Pons (tissue), 1 donor: ENCODE results near the gene DNAJC30.
"Not testable (repeated sequence)": the region's sequence is repeated elsewhere in the genome, so short reads cannot be mapped to it uniquely, and the experiment has no call there.

Experiments used
- DNase-seq: peaks from one replicate; pipeline ENCODE4 v3.0.0-alpha.2; 2016; ENCODE audit warnings: low spot score

The DNAJC30 gene

DNA sequence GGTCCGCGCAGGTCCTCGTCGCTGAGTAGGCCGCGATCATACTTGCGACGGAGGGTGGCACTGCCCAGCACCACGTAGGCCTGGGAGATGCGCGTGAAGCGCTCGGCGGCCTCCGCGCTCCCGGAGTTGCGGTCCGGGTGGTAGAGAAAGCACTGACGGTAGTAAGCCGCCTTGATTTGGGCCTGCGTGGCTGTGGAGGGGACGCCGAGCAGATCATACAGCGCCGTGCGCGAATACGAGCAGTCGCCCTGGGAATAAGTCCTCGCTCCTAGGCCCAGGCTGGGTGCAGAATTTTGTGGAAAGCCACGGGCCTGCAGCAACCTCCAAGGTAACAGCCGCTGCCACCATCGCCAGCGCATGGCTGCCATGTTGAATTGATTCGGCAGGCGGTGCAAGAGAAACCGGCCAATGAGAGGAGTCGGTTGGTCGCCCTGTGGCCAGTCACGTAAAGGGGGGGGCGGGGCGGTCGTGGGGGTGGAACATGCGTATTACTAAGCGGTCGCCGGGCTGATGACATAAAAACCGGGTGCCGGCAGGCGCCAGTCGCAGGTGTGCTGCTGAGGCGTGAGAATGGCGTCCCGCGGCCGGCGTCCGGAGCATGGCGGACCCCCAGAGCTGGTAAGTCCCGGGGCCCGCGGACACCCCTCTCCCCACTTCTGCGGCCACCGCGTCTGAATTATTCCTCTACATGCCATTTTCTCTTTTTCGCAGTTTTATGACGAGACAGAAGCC, at the start of gene DNAJC30, which contains the start of gene BUD23:
Gene DNAJC30 (minus strand): TSS at position 398 of the 732 bp plus-strand sequence. CDS start 30 bp downstream, at position 368.
Gene BUD23 (plus strand): TSS at position 542 of the 732 bp plus-strand sequence. CDS start 29 bp downstream, at position 571.
- peak; percentile 94 for DNase-seq

DNA sequence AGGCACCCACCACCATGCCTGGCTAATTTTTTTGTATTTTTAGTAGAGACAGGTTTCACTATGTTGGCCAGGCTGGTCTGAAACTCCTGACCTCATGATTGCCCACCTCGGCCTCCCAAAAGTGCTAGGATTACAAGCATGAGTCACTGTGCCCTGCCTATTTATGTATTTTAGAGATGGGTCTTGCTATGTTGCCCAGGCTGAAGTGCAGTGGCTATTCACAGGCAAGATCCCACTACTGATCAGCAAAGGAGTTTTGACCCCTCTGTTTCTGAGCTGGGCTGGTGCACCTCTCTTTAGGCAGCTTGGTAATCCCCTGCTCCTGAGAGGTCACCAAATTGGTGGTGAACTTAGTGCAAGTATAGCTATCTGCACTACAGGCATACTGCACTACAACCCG, 49.1 kb upstream of the DNAJC30 start:
- DNase-seq: no peak

DNA sequence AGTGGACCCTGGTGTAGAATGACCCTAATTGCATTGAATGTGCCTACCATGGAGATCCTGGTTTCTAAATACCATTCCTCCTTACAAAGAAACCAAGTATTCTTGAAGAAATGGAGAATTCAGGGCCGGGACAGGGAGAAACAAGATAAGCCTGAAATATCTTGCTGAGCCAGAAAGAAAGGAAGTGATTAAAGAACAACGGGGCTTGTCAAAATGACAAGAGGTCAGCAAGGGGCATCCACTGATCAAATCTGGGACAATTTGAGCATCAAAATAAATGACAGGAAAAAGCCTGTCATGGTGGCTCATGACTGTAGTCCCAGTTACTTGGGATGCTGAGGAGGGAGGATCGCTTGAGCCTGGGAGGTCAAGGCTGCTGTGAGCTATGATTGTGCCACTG, 47.2 kb upstream of the DNAJC30 start:
- DNase-seq: no peak

DNA sequence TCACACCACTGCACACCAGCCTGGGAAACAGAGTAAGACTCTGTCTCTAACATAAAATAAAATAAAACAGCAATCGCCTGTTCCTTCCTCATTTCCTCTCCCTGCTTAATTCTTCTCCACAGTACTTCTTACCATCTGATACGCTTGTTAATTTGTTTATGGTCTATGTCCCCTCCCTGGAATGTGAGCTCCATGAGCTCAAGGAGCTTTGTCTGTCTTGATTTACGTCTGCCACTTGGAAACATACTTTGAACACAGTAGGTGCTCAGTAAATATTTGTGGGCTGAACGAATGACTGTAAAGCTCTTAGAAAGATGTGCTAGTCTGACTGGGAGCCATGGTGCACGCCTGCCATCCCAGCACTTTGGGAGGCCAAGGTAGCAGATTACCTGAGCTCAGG, 45.3 kb upstream of the DNAJC30 start:
- no peak for DNase-seq

DNA sequence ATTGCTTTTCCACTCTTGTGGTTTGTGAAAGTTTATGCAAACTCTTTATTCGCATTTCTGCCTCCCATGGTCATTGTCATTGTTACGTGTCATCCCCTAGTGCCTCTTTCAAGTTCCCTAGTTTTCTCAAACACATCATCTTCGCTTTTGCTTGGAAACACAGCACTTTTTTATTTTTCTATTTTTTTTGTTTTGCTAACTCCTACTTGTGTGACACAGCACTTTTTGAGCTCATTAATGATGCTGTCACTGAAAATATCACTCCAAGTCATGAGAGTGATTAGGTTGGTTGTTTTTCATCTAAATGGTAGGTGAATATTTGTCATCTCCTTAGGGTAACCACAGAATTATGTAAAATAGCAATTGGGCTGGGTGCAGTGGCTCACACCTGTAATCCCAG, 44.7 kb upstream of the DNAJC30 start:
- no peak for DNase-seq

DNA sequence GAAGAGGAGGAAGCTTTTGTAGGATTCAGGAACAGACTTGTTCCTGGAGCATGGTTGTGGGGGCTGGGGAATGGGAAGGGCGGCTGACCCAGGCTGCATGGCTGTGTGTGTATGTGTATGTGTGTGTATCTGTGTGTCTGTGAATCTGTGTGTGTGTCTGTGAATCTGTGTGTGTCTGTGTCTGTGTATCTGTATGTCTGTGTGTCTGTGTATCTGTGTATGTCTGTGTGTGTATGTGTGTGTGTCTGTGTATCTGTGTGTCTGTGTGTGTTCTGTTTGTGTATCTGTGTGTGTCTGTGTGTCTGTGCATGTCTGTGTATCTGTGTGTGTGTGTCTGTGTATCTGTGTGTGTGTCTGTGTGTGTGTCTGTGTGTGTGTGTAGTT, 42.8 kb upstream of the DNAJC30 start:
- no peak for DNase-seq

DNA sequence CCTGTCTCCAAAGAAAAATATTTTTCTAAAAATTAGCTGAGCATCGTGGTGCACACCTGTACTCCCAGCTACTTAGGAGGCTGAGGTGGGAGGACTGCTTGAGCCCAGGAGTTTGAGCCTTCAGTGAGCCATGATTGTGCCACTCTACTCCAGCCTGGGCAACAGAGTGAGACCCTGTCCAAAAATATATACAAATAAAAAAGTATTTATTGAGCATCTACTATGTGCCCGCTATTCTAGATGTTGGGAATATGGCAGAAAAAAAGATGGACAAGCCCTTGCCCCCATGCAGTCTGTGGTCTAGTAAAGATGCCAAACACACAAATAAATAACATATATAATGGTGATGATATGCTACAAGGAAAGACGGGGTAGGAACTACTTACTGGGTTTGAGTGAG, 40.6 kb upstream of the DNAJC30 start:
- DNase-seq: no peak

DNA sequence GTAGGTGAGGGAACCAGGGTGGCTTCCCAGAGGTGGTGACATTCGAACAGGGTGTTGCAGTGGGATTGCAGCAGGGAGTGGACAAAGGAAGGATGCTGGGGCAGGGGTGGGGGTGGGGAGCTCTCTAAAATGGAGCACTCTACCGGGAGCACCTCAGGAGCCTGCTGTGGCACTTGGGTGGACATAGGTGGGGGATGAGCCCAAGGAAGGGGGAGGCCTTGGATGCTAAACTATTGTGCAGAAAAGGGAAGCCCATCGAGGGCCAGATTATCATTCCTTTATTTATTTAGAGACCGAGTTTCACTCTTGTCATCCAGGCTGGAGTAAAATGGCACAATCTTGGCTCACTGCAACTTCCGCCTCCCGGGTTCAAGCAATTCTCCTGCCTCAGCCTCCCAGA, 39.5 kb upstream of the DNAJC30 start:
- DNase-seq: no peak

DNA sequence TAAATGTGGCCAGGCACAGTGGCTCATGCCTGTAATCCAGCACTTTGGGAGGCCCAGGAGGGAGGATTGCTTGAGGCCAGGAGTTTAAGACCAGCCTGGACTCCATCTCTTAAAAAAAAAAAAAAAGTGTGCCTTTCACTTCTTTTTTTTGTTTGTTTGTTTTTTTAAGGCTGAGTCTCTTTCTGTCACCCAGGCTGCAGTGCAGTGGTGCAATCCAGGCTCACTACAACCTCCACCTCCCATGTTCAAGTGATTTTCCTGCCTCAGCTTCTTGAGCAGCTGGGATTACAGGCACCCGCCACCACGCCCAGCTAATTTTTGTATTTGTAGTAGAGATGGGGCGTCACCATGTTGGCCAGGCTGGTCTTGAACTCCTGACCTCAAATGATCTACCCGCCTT, 38.9 kb upstream of the DNAJC30 start:
- not testable (repeated sequence) for DNase-seq

DNA sequence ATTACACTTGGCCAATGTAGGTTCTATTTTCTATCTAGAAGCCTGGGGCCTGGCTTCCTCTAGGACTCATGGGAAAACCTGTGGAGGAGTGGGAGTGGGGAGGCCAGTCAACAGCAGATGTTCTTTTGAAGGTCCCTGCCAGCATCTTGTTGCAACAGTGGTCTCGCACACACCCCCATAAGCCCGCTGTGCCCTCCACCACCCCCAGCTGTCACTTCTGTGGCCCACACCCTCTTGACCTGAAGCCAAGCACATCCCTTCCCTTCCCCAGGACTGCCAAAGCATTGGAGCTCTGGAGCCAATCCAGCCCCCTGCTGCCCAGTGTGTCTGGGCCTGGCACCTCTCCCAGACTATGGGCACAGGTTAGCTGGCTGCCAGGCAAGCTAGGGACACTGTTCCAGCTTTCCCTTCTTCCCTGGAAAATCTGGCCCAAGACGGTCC, 38.1 kb upstream of the DNAJC30 start:
- peak; percentile 48 for DNase-seq

DNA sequence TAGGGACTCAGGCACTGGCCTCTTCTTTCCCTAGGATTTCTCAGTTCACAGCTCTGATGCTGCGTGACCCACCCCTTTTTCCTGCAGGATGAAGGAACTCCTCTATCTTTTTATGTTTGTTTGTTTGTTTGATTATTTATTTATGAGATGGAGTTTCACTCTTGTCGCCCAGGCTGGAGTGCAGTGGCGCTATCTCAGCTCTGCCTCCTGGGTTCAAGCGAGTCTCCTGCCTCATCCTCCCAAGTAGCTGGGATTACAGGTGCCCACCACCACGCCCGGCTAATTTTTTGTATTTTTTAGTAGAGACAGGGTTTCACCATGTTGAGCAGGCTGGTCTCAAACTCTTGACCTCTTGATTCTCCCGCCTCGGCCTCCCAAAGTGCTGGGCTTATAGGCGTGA, 37.2 kb upstream of the DNAJC30 start:
- not testable (repeated sequence) for DNase-seq

DNA sequence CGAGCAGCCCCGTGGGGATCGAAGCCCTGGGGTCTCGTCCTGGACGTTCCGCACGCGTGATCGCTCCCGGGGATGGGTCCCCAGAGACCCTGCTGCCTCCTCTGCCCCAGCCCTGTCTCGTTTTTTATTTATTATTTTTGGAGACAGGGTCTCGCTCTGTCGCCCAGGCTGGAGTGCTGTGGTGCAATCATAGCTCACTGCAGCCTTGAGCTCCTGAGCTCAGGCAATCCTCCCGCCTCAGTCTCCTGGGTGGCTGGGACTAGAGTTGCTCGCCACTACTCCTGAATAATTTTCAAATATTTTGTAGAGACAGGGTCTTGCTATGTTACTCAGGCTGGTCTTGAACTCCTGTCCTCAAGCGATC, 36.5 kb upstream of the DNAJC30 start:
- no peak for DNase-seq

DNA sequence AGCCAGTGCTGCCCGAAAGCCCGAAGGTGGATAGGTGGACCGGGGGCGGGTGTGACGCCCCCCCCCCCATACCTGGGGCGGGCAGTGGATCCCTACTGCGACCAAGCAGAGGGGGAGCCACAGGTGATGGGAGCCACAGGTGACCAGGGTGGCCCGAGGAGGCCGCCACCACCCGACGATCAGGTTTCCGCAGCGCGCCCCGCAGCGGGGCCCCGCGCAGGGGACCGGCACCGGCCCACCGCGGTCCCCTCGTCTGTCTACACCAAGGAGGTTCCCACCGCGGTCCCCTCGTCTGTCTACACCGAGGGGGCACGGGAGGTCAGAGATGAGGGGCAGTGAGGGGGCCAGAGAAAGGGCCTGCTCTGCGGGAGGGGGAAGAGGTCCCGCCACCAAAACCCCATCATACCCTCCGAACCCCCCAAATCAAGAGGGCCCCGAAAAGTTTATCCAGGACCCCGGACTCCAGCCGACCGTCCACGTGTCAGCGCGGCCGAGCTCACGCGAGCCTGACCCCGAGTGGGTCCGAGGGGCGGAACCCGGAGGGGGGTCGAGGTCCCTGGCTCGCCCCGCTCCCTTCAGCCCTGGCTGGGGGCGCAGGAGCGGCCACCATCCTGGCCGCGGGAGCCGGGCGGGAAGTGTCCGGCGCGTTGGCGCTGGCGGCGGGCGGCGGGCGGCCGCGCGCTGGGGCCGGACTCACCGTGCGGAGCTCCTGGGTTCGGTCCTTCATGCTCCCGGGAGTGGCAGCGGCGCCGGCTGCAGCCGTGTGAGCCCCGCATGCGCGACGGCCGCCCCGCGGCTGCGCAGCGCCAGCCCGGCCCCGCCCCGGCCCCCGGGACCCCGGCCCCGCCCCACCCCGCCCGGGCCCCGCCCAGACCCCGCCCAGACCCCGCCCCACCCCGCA, 35.9 kb upstream of the DNAJC30 start, which contains the start of gene STX1A:
Gene STX1A (minus strand): TSS at position 765 of the 901 bp plus-strand sequence. CDS start 38 bp downstream, at position 727.
- peak; percentile 26 for DNase-seq

DNA sequence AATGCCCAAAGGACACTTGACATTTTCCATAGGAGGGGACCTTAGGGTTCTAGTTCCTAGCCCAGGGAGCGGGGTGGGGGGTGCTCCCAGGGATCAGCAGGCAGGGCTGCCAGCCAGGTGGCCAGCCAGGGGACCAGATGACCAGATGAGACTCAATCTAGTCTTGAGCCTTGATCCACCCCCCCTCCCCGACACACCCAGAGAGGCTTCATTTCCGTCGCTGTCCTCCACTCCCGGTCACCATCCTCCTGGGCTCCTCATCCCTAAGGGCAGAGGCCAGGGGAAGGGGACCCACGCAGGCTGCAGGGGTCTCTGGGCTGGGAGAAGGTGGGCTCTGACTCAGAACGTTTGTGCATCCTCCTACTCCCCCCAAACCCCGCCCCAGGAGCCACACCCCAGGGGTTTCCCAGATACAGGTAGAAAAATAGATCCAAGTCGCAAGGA, 35.2 kb upstream of the DNAJC30 start:
- no peak for DNase-seq

DNA sequence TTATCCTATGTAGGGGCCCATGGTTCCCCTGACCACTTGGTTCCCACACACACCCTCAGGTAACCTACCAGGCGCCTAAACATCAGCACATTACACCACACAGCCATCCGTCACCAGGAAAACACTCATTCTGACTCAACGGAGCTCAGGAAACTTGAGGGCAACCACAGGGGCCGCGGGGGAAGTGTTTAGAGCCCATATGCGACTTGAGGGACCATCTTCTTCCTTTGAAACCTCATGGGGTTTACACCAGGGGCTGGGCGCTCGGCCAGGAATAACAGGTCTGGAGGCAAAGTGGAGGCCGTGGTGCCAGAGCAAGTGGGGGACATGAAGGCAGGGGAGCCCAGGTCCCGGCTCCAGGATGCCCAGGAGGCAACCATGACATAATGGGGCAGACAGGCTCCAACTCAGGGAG, 34.7 kb upstream of the DNAJC30 start:
- no peak for DNase-seq

DNA sequence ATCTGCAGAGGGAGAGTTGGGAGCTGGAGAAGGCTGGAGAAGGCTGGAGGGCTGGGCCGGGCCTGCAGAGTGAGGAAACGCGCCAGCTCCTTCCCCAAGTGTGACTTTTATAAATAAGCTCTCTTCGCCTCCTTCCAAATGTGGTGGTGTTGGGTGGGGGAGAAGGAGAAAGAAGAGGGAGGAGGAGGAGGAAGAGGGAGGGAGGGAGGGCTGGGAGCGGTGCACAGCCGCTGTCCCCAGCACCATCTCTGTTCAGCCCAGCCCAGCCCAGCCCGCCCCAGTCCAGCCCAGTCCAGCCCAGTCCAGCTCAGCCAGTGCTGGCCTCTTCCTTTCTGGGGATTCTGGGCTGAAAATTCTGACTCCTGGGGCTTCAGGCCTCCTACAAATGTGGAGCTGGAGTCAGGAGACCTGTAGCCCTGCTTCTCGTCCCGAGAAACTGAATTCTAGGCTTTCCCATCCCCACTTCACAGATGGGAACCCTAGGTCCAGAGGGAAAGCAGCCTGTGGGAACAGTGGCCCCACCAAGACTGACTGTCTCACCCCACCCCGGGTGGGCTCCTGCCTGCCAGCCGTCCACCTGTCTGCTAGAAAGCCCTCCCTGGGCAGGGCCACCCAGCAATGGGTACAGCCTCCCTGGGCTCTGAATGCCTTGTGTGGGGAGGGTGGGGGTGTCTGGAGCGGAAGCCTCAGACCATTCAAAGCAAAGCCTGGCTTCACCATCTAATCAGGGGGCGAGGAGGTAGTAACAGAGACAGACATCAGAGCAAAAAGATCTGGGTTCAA, 34.0 kb upstream of the DNAJC30 start:
- no peak for DNase-seq

DNA sequence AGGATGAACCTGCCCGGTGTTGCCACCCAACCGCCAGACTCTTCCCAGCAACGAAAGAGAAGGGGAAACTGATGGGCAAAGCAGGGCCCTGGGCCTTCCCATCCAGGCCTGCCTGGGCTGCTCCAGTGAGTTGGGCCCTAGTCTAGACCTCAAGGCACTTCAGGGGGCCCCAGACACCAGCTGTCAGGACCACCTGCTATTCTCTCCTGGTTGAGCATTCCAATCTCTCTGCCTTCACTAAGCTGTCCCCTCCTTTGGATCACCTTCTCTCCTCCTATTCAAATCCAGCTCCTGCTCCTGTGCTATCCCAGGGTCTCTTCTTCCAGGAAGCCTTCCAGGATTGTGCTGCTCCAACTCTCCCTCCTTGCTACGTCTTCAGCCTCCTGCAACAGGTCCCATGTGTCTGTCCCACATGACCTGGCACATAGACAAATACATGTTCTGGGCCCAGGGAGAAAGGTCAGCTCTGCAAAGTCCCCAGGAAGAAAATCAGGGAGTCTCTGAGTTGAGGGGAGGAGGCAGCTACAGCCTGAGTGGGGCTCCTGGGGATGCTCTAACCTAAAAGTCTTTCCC, 33.2 kb upstream of the DNAJC30 start:
- DNase-seq: no peak

DNA sequence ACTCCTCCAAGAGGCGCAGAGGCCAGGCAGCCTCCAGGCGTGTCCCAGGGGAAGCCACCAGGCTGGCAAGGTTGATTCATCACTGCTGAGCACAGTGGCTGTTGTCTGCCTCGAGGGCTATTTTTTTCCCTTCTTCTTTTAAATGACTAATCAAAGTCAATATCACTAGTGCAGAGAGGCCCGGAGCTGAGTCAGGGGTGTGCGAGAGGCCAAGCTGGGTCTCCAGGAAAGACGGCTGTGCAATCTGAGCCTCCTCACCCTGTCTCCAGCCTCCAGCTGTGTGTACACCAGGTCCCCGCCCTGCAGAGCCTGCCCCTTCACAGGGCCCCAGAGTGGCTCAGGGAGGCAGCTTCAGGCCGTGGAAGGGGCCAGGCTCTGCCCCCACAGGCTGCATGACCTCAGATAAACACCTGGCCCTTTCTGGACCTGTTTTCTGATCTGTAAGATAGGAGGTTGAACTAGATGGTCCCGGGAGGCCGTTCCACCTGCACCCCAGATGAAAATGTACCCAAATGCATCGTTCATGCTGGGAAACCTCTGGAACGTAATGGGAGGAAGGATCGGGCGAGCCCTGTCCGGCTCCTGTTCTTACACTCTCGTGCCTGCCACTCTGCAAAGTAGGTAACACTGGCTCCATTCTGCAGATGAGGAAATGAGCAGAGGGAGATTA, 32.5 kb upstream of the DNAJC30 start:
- DNase-seq: no peak

DNA sequence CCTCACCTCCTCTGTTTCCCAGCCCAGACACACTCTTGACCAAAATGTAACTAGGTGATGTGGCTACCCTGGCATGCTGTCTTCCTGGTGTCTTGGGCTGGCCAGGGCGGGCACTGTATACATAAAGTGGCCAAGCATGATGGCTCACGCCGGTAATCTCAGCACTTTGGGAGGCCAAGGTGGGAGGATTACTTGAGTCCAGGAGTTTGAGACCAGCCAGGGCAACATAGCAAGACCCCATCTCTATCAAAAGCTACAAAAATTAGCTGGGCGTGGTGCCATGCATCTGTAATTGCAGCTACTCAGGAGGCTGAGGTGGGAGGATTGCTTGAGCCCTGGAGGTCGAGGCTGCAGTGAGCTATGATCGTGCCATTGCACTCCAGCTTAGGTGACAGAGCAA, 30.1 kb upstream of the DNAJC30 start:
- DNase-seq: not testable (repeated sequence)

DNA sequence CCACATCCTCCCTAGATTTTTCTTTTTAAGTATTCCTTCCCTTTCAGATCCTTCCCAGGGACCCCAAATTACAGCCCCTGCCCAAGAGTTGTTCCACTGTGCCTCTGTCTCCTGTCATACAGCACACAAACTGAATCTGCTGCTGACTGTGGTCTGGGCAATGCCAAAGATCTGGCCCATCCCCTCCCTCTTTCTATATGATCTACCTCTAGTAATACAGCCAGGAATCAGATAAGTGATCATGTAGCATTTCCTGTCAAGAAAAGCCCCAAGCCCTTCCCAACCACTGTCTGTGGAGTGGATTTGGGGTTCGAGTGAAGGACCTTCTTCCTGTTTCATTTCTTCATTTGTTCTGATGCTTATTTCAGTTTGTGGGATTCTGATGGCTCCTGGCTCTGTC, 29.5 kb upstream of the DNAJC30 start:
- no peak for DNase-seq

DNA sequence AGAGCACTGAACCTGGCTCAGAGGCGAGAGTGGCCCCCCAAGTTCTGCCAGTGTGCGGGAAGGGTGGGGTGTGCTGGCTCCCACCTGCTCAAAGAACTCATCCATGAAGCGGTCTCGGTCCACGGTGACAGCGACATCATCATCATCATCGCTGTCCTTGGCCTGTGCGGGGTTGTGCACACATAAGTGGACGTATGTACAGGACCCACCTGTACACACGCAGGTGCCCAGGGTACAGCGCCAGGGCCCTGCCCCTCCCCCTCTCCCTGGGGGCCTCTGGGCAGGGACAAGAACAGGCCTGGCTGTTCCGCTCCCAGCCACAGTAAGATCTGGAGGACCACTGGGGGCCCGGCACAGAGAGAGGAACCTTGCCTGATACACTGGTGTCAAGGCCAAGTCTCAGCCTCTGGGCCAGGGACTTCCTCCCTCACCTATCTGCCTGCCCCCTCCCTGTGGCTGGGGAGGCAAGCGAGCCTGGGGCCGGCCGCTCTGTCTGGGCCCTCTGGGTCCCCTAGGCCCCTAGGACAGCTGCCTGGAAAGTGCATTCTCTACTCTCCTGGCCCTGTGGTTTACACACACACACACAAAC, 25.8 kb upstream of the DNAJC30 start:
- DNase-seq: no peak
